HCEC 1CT (cell line): ENCODE measurements around the gene TCEA3.

Experiments
- DNase-seq: peaks from one replicate; pipeline ENCODE4 v3.0.0-alpha.2; 2017

Gene TCEA3

DNA sequence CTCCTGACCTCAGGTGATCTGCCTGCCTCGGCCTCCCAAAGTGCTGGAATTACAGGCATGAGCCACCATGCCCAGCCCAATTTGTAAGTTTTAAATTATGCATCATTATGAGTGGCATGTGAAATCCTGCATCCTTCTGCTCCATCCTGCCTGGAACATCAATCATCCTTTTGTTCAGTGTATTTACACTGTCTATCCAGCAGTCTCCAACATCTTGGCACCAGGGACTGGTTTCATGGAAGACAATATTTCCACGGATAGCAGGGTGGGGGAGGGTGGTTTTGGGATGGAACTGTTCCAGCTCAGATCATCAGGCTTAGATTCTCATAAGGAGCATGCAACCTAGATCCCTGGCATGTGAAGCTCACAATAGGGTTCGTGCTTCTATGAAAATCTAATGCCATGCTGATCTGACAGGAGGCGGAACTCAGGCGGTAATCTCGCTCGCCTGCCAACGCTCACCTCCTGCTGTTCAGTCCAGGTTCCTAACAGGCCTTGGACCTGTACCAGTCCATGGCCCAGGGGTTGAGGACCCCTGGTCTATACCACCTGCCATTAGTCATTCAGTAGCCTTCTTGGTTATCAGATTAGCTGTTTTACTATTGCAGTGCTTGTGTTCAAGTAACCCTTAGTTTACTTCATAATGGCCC is 22.2 kb upstream of the TCEA3 start:
- no peak for DNase-seq

DNA sequence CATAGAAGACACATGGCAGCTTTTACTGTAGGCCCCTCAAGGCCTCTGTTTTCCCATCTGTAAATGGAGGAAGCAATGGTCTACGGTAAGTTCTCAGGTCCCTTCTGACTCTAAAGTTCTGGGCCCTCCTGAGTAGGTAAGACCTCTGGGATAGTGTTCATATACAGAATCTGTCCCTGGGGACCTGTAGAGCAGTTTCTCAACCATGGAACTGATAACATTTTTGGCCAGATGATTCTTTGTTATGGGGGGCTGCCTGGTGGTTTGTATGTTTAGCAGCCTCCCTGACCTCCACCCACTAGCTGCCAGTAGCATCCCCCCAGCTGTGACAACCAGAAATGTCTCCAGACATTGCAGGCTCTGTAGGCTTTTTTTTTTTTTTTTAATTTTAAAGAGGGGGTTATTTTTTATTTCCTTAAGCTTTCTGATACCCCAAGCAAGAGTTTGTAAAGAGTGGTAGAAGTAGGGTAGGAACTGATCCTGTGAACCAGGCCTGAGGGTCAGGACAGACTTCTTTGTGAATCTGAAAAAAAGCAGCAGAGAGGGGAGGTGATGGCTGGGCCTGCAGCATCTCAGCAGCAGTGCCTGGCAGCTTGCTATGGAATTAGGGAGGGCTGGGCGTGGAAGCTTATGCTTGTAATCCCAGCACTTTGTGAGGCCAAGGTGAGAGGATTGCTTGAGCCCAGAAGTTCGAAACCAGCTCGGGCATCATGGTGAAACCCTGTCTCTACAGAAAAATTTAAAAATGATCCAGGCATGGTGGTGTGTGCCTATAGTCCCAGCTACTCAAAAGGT is 20.2 kb upstream of the TCEA3 start:
- no peak for DNase-seq

DNA sequence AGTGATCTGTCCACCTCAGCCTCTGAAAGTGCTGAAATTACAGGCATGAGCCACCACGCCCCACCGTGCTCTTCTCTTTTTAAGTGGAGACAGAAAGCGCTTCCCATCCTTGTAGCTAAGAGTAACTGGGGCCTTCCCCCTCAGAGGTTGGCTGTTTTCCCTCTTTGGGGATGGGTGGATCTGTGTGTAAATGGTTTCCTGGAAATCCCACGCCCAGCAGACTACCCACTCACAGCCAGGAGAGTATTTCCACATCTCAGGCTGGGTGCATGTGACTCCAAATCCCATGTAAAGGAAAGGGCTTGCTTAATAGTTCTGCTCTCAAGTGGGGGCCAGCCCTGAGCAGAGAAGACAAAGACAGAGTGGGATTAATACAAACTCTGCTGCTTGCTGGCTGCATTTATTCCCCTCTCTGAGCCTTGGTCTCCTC is 19.6 kb upstream of the TCEA3 start:
- peak; percentile 11 for DNase-seq

DNA sequence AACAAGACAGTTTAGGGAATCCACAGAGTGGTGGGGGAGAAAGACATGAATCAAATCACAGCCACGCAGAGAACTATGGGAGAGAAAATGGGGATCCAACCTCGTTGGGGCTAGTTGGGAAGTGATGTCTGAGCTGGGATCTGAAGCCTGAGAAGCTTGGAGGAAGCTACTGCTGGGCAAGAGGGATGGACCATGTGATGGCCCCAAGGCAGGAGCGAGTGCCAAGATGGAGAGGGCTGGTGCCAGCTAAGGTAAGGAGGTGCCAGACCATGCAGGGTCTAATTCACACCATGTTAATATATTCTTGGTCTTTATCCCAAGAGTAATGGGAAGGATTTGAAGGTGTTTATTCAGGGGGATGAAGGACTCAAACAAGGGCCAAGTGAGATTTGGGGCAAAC is 18.2 kb upstream of the TCEA3 start:
- DNase-seq = no peak

DNA sequence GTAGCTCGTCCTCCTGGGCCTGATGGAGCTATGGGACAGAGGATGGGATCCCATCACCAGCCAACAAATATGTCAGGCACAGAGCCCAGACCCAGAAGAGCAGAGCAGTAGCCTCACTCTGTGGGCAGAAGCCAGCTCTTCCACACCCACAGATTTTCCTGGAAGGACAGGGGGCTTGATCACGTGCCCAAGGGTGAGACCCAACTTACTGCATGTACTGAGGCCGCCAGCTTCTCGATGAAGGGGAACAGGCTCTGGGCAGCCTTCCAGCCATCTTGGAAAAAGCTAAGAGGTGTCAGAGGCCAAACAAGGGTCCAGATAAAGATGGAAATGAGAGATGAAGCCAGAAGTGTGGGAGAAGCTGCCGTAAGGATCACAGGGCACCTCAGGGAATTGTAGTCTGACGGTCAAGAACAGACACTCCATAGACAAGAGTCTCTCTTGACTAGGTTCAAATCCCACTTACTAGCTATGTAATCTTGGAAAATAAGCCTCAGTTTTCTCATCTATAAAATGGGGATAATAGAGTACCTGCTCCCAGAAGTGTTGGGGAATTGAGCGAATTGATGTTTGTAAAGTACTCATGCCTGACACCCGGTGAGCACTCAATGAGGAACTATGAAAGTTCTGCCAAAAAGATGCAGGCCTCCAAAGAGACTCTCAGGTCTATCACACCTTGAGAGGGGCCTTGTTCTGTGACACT is 17.0 kb upstream of the TCEA3 start:
- DNase-seq = no peak

DNA sequence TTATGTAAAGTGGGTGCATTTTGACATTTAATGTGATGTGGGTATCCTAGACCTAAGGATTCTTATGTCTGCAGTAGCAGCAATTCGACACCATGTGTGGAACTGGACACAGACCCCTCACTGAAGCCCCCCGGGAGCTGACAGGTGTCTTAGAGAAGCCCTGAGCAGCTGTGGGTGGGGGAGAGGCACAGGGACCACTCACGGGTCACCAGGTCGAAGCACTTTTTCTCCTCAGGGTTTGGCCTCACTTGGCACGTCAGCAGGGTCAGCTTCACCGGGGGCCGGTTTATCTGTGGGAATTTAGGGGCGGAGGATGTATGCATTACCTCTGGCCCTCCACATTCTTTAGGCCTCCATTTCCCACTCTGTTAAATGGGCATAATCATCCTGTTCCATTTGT is 14.0 kb upstream of the TCEA3 start:
- no peak for DNase-seq

DNA sequence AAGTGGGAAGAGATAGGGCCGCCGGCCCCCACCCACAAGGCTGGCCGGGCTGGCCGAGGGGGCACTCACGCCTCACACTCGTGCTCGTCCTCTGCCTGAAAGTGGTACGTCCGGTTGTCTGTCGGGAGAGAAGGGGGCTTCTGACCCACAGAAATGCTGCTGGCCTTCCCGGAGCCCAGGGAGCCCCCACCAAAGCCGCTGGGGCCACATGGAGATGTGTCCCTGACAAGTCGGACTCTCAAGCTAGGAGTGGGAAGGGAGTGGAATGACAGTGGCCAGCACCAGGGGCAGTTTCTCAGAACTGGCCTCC is 12.8 kb upstream of the TCEA3 start:
- DNase-seq = no peak

DNA sequence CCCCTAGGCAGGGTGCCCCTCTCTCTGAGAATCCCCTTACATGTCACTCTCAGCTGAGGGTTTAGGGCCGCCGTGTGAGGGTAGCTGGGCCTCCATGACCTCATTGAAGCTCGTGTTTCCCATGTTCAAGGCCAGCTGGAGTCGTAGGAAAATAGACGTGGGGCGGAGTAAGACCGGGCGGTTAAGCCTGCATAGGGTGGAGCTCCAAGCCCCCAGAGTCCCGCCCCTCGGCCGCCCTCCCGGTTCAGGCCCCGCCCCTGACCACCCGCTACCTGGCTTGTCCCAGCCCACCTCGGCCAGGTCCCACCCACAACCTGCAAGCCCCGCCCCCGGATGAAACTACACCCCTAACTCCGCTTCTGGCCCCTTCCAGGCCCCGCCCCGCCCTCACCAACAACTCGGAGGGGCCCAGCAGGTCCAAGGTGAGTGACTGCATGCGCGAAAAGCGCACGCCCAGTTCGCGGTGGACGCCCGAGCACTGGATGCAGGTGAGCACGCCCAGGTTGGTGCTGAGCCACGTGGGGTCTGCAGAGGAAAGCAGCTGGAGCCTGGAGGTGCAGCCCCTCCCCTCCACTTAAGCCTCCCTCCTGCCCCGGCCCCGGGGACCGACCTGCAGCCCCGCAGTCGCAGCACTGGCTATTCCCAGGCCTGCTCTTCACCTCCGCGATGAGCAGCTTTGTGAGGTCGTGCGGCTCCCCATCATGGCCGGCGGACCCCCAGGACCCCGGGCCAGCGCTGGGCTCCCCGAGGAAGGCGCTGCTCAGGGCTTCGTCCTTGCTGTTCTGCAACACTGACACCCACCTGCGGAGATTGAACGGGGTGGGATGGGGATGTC is 12.2 kb upstream of the TCEA3 start:
- DNase-seq = no peak

DNA sequence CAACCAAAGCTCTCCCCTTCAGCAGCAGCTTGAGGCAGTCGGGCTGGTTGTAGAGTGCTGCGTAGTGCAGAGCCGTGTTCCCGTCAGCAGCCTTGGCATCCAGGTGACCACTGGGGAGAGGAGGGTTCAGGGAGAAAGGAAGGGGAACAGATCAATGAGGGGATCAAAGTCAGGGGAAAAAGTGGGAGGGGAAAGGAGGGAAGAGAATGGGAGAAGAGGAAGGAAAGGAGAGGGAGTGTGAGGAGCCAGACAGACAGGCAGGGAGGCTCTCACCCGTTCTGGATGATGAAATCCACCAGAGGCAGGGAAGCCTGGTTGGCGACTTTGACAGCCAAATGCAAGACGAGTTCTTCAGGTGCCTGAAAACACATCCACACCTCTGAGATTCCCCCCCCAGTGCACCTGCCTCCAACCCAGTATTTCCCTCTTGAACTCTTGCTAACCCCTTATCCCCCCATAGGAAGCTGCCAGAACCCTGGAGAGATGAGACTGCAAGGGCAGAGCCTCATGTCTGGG is 9.8 kb upstream of the TCEA3 start:
- DNase-seq = no peak

DNA sequence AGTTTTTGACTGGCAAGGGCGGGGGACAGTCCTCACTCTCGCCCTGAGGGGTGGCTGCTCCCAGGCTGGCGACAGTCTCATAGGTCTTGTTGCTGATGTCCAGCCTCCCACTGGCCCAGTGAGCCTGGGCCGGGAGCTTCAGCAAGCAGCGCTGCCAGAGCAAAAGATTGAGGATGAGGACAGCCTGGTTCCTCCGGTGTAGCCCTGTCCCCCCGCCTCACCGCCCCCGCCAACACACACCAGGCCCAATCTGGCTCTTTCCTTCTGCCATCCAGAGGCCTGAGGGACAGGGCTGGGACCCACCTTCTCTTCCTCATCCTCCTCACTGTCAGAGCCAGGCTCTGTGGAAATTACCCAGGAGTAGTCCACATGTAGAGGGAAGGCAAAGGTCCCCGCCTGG is 8.6 kb upstream of the TCEA3 start:
- DNase-seq = no peak

DNA sequence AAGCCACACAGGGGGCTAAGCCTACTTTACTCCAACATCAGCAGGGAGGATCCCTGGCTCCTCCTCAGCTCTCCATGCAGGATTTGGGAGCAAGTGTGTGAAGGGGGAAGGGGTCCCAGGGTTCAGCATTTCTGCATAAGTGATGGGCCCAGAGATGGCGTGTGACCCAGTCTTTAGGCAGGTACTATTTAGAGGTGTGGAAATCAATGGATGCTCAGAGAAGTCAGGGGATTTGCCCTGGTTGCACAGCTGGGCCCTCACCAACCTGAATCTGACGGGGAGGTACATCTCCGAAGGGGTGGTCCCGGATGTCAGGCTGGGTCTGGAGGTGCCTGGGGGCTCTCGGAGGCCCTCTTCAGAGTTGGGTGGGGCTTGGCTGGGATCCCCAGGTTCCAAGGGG is 6.9 kb upstream of the TCEA3 start:
- DNase-seq = no peak

DNA sequence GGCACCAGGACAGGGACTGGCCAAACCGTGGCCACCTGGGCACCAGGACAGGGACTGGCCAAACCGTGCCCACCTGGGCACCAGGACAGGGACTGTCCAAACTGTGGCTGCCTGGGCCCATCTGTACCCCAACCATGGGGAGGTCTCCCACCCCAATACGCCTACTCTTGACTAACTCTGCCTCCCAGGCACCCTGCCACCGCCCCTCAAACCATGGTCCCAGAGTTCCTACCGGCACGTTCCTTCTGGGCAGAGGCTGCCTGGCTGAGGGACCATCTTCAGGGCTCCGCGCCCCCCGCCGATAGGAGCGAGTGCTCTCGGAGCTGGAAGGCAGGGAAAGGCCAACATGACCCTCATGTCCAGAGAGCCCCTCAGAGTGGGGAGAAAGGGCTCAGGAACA is 6.3 kb upstream of the TCEA3 start:
- DNase-seq = no peak

DNA sequence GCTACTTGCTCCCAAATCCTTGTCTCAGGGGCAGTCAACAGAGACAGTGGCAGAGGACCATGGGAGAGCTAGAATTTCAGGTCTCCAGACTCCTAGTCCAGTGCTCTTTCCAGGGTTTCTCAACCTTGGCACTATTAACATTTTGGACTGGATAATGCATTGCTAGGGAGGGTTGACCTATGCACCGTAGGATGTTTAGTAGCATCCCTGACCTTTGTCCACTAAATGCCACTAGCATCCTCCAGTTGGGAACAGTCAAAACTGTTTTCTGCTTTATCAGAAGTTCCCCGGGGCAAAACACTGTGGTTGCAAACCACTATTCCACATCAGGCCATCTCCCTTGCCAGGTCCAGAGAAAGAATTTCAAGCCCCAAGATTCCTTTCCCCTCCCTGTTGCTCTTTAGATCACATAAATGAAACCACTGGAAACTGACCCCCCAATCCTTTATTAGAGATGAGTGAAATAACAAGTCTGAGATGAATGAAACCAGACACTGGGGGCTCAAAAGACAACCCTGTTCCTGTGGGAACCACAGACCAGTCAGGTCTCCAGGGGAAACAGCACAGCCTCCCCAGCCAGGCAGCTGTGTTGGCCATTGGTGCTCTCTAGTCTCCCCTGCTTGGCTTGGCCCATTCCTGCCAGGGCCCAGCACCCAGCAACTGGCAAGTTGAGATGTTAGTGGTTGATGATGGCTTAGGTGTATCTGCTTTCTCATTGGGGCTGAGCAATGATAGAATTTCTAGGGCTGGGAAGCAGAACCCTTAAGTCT is 3.8 kb upstream of the TCEA3 start:
- no peak for DNase-seq

DNA sequence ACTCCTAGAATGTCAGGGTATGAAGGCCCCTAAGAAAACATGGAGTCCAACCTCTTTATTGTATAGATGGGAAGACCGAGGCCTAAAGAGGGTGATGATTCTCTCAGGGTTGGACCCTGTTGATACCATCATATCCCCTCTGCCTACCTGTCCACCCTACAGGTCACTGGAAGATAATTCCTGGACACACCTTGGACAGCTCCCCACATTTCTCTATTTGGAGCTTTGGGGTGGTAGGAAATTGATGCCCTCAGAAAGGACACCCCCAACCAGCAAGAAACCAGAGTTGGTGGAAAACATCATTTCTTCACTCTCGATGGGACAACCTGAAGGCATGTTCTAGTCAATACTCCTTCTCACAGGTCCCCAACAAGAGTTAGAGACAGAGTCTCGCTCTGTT is 3.0 kb upstream of the TCEA3 start:
- DNase-seq = no peak

DNA sequence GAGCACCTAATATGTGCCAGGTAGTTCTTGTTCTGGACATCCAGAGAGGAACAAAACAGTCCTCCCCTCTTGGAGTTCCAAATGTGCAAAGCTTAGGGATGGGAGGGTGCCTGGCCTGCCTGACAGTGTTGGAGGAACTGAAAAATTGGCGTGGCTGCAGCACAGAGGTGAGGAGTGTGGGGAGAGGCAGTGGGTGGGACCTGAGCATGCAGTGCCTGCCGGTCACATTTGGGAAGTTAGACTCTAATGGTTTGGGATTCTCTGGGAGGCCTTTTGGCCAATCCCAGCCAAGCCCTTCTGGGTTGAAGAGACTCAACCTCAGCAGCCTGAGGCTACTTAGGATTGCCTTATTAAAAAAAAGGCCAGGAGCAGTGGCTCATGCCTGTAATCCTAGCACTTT is 2.3 kb upstream of the TCEA3 start:
- DNase-seq = no peak

DNA sequence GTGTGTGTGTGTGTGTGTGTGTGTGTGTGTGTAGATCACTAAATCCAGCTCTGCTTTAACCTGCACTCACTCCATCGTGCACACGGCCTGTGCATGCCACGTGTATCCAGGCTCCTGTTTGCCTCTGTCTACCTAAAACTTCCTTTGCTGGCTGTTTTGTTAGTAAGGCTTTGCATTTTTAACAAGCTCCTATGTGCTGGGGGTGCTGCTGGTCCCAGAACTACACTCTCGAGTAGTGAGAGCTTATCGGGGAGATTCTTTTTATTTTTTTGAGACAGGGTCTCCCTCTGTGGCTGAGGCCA is 596 bp upstream of the TCEA3 start:
- DNase-seq = no peak

DNA sequence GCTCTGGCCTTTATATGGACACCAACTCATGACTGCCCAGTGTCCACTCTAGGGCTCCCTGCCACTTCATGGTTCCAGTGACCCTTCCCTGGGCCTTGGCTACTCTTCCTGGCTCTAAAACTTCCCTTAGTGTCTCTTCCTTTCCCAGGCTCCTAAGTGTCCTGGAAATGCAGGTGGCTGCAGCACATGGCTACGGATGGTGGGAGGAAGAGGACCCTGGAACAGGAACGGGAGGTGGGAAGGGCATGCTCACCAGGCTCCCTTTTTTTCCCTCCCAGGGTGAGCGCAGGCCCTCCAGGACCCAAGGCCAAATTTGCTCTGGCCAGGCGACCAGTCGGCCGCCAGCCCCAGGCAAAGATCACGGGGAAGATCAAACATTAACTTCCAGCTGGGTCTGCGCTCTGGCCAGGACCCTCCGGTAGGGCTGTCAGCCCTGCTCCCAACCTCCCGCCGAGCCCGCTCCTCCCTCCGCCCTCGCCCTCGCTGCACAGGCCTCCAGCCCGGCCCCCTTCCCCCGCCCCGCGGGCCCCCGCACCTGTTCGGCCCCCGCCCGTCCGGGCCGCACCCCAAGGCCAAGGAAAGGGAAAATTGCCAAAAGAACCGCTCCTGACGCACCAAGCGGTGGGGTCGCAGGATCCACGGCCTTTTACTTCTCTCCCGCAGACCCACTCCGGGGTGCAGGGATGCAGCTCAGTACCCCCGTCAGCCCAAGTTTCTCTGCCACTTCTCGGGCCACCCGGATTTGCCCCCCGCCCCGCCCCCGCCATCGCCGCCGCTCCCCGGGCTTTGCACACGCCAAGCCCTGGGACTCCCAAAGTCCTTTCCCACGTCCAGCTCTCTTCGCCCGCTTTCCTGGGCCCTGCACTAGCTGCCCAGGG is 894 bp downstream of the TCEA3 start:
- no peak for DNase-seq

DNA sequence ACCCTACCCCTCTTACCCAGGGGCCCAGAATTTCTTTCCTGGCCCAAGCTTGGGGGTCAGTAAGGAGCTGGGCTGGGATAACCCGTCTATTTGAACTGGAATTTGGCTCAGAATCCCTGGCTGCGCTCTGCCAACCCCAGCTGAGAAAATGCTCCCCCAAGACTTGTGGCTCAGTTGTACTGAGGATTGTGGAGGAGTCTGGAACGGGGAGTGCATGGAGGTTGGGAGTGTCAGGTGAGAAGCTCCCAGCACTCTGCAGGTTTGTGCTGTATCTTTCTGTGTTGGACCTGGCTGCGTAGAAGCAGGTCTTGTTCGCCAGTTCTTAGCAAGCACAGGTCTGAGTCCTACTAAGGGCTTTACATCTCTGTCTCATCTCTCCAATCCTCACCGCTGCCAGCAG is 1.6 kb downstream of the TCEA3 start:
- DNase-seq = no peak

DNA sequence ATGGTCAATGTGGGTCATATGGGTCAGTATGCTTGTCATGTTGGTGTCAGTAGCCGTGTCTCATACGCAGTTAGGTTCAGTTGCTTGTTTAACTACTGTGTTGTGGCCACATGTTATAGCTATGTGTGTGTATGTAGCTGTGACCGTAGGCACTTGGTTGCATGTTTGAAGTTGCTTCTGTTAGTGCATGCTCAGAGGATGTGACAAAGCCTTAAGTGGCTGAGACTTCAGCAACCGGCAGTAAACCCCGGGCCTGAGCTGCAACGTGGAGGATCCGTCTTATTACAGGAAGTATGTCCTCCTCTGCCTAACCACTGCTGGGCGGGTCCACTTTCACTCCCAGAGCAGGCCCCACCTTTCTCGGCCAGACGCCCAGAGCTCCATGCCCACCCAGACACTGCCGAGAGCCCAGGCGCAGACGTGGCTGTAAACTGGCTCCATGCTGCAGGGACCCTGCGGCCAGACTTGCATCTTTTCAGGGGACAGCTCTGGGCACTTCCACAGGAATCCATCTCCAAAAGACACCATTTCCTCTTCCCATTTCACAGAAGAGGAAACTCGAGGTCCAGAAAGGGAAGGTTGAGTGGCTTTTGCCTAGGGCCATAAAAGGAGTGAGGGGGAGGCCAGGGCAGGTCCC is 2.2 kb downstream of the TCEA3 start:
- peak; percentile 53 for DNase-seq

DNA sequence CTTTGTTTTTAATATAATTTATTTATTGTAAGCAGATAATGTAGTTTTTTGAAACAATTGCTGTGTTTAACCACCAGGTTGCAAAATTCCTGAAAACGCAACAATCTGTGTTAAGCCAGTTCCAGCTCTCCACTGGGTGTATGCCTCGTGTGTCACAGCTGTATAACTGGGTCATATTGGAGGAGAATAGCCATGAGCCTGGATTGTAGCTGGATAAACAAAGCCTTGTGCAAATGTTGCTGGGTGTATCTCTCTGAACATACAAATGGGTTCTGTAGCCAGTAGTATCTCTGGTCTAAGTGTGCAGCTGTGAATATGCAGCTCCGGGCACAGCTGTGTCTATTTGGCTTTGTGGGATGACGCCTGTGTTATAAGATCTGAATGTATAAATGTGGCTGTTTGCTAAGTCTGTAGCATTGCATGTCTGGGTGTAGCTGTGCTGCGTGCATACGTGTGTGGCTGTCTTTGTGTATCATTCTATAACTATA is 2.8 kb downstream of the TCEA3 start:
- peak; percentile 60 for DNase-seq

DNA sequence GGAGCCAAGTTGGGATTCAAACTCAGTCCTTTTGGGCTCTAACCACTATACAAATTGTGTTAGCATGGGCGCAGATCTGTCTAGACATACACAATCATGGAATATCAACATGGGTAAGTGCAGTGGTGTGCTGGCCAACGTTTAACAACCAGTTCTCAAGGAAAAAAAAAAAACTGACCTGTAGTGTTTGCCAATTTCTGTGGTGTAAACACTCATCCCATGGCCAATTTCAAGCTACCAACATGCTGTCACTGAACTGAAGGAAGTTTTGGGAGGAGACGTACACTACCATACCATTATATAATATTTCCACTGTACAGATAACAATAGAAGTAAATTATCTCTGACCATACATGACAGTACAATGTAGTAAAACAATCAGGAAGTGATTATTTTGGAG is 3.2 kb downstream of the TCEA3 start:
- no peak for DNase-seq
